ENCODE data around the gene PDE3B.
"Not testable (repeated sequence)": the region's sequence is repeated elsewhere in the genome, so short reads cannot be mapped to it uniquely, and the experiment has no call there.

PDE3B gene

GRCh38 chr11:14819596-14819995 lies 176.0 kb downstream of the PDE3B start:
- no peak for DNase-seq

- DNase-seq, result no peak
Measured at GRCh38 chr11:14821031-14821430, 177.4 kb downstream of the PDE3B start.

GRCh38 chr11:14826600-14826999 lies 183.0 kb downstream of the PDE3B start:
- DNase-seq, result no peak

- no peak for DNase-seq
Measured at GRCh38 chr11:14835496-14836492, 192.2 kb downstream of the PDE3B start.

GRCh38 chr11:14842002-14842401 lies 198.4 kb downstream of the PDE3B start:
- no peak for DNase-seq

GRCh38 chr11:14852571-14853177 lies 209.1 kb downstream of the PDE3B start:
- no peak for DNase-seq

GRCh38 chr11:14854057-14854456 lies 210.5 kb downstream of the PDE3B start:
- no peak for DNase-seq

- DNase-seq, result no peak
Measured at GRCh38 chr11:14855890-14856289, 212.3 kb downstream of the PDE3B start.

- no peak for DNase-seq
Measured at GRCh38 chr11:14857621-14858020, 214.0 kb downstream of the PDE3B start.

- DNase-seq, result no peak
Measured at GRCh38 chr11:14858404-14858803, 214.8 kb downstream of the PDE3B start.

- DNase-seq, result no peak
Measured at GRCh38 chr11:14860511-14860910, 216.9 kb downstream of the PDE3B start.

- DNase-seq, result no peak
Measured at GRCh38 chr11:14861680-14862079, 218.1 kb downstream of the PDE3B start.

GRCh38 chr11:14863775-14864174 lies 220.2 kb downstream of the PDE3B start:
- DNase-seq, result not testable (repeated sequence)

- no peak for DNase-seq
Measured at GRCh38 chr11:14872032-14872431, 228.4 kb downstream of the PDE3B start.

GRCh38 chr11:14873632-14874031 lies 230.0 kb downstream of the PDE3B start:
- no peak for DNase-seq

- DNase-seq, result no peak
Measured at GRCh38 chr11:14875163-14875562, 231.6 kb downstream of the PDE3B start.

GRCh38 chr11:14881576-14882193 lies 238.1 kb downstream of the PDE3B start:
- DNase-seq, result no peak

- no peak for DNase-seq
Measured at GRCh38 chr11:14882196-14882595, 238.6 kb downstream of the PDE3B start.

GRCh38 chr11:14883683-14884082 lies 240.1 kb downstream of the PDE3B start:
- DNase-seq, result not testable (repeated sequence)

- no peak for DNase-seq
Measured at GRCh38 chr11:14884667-14885273, 241.2 kb downstream of the PDE3B start.

- no peak for DNase-seq
Measured at GRCh38 chr11:14886513-14886912, 242.9 kb downstream of the PDE3B start.

GRCh38 chr11:14891143-14892035 lies 247.8 kb downstream of the PDE3B start:
- peak; percentile 86 to 95 for DNase-seq

Measured in Kasumi-1 (cell line).